Measurements from ENCODE around the gene TMPRSS4.

- TF ChIP-seq CTCF (IDR thresholded peaks at IDR 0.05) (no peak), POLR2AphosphoS5 (IDR thresholded peaks at IDR 0.05) (peak in 2 of 3 donors; percentile 60 to 63)
Observed at GRCh38 chr11:118084247-118084646, 7.4 kb downstream of the TMPRSS4 start.
